CD14-positive monocyte (primary cell): ENCODE measurements around the gene TUBB6. TPM values are rescaled to one million over a fixed set of nuclear protein-coding genes. Genes with fewer than 3 reads are reported as not detected.

Experiments
- DNase-seq, 3 donors: peaks; one replicate each; pipeline ENCODE4 v3.0.0-alpha.2; 2011 to 2022
- H2AFZ ChIP-seq: 2 replicates; pipeline ENCODE4 v1.6.0; 2012; ENCODE audit warnings: mild to moderate bottlenecking, low read depth, low read length, inconsistent platforms; ENCODE audit not compliant: insufficient read depth, poor library complexity, severe bottlenecking
- H3K27ac ChIP-seq, 2 donors: 1 replicate in 1 of 2; 2 replicates in 1 of 2; pipeline ENCODE4 v1.5.1; 2012 to 2013; ENCODE audit warnings: low read length in 2 of 2, control low read depth in 1 of 2, inconsistent platforms in 1 of 2, low read depth in 1 of 2, mild to moderate bottlenecking in 1 of 2
- H3K27me3 ChIP-seq, 2 donors: one replicate each; pipeline versions ENCODE4 v1.6.0 to v1.6.1; 2011 to 2013; ENCODE audit warnings: low read length in 2 of 2; ENCODE audit not compliant: control insufficient read depth in 2 of 2, insufficient read depth in 2 of 2
- H3K36me3 ChIP-seq, 2 donors: replicated peaks in 1 of 2; 1 replicate in 1 of 2; 2 replicates in 1 of 2; pipeline versions ENCODE4 v1.5.1 to v1.6.1; 2012 to 2013; ENCODE audit warnings: low read length in 2 of 2, control low read depth in 1 of 2, inconsistent platforms in 1 of 2, mild to moderate bottlenecking in 1 of 2; ENCODE audit not compliant: insufficient read depth in 2 of 2, control insufficient read depth in 1 of 2
- H3K4me1 ChIP-seq, 2 donors: 1 replicate in 1 of 2; 2 replicates in 1 of 2; pipeline versions ENCODE4 v1.5.1 to v1.6.1; 2012 to 2013; ENCODE audit warnings: low read length in 2 of 2, control low read depth in 1 of 2, inconsistent platforms in 1 of 2, mild to moderate bottlenecking in 1 of 2, moderate library complexity in 1 of 2; ENCODE audit not compliant: insufficient read depth in 2 of 2, control insufficient read depth in 1 of 2
- H3K4me2 ChIP-seq: replicated peaks from 2 replicates; pipeline ENCODE3; 2012; ENCODE audit warnings: low read length, moderate library complexity, mild to moderate bottlenecking; ENCODE audit not compliant: poor library complexity, severe bottlenecking; ENCODE audit errors: extremely low read depth
- H3K4me3 ChIP-seq, 3 experiments: fragments of 200-600 bp in 1 of 3; sonication (generic) in 1 of 3; replicated peaks in 1 of 3; 1 replicate in 2 of 3; 2 replicates in 1 of 3; pipeline ENCODE4 v1.5.1; 2011 to 2013; ENCODE audit warnings: low read length in 3 of 3, mild to moderate bottlenecking in 3 of 3, control low read depth in 2 of 3, low read depth in 2 of 3, inconsistent platforms in 1 of 3, moderate library complexity in 1 of 3
- H3K79me2 ChIP-seq: 2 replicates; pipeline ENCODE4 v1.6.0; 2012; ENCODE audit warnings: mild to moderate bottlenecking, control low read depth, inconsistent platforms, low read length, moderate library complexity; ENCODE audit not compliant: insufficient read depth
- H3K9ac ChIP-seq: 2 replicates; pipeline ENCODE4 v1.6.0; 2017; ENCODE audit warnings: low read length, mild to moderate bottlenecking; ENCODE audit not compliant: insufficient read depth, poor library complexity, severe bottlenecking
- H3K9me3 ChIP-seq, 2 donors: replicated peaks in 1 of 2; 1 replicate in 1 of 2; 2 replicates in 1 of 2; pipeline versions ENCODE4 v1.5.1 to v1.6.1; 2012 to 2013; ENCODE audit warnings: low read length in 2 of 2, control low read depth in 1 of 2; ENCODE audit not compliant: control insufficient read depth in 1 of 2, insufficient read depth in 1 of 2
- H4K20me1 ChIP-seq: 2 replicates; pipeline ENCODE4 v1.6.0; 2012; ENCODE audit warnings: mild to moderate bottlenecking, low read length, control low read depth, moderate library complexity; ENCODE audit not compliant: insufficient read depth
- H3K27ac Mint-ChIP-seq, 7 donors: one replicate each; pipeline ENCODE4 v1.8.0; 2020; ENCODE audit warnings: mild to moderate bottlenecking in 7 of 7, mixed read lengths in 7 of 7, moderate library complexity in 6 of 7, inconsistent platforms in 2 of 7
- H3K27me3 Mint-ChIP-seq, 3 donors: one replicate each; pipeline ENCODE4 v1.8.0; 2021 to 2022; ENCODE audit warnings: low read depth in 3 of 3, mild to moderate bottlenecking in 3 of 3, mixed read lengths in 3 of 3, moderate library complexity in 3 of 3, inconsistent platforms in 1 of 3
- H3K36me3 Mint-ChIP-seq, 2 donors: one replicate each; pipeline ENCODE4 v1.8.0; 2020; ENCODE audit warnings: mixed read lengths in 2 of 2, inconsistent platforms in 1 of 2, mild to moderate bottlenecking in 1 of 2
- H3K4me1 Mint-ChIP-seq: one replicate; pipeline ENCODE4 v1.8.0; 2020; ENCODE audit warnings: mild to moderate bottlenecking, mixed read lengths
- H3K4me3 Mint-ChIP-seq, 2 donors: one replicate each; pipeline ENCODE4 v1.8.0; 2020; ENCODE audit warnings: mild to moderate bottlenecking in 2 of 2, mixed read lengths in 2 of 2, moderate library complexity in 1 of 2
- H3K9me3 Mint-ChIP-seq, 7 donors: one replicate each; pipeline ENCODE4 v1.8.0; 2020 to 2022; ENCODE audit warnings: mixed read lengths in 7 of 7, mild to moderate bottlenecking in 6 of 7, moderate library complexity in 6 of 7, inconsistent platforms in 2 of 7
- WGBS: methylation state at CpG from one replicate; pipeline ENCODE4 v1.1.5; 2013; ENCODE audit warnings: missing lambda C conversion rate; ENCODE audit not compliant: insufficient coverage; 5-methylcytosine and 5-hydroxymethylcytosine counted together
- intact Hi-C, 2 donors: fragments of 100-400 bp; cut with micrococcal nuclease; formaldehyde crosslinking; loops; one replicate each; pipeline versions ENCODE4 v1.15.0 to v1.15.1; 2023
- polyA plus RNA-seq, 3 donors: library from polyadenylated mRNA; depleted of rRNA in 1 of 3; unstranded in 2 of 3; stranded (reverse) in 1 of 3; fragments of 300-500 nt in 2 of 3; fragments of >200 nt in 1 of 3; fragmentation: Illumina TruSeq in 2 of 3; gene quantifications; 1 replicate in 2 of 3; 2 replicates in 1 of 3; pipeline ENCODE4 v1.2.3, GENCODE V29; 2012 to 2021
- TF ChIP-seq, protein P1 (sequence below): fragments of 200-600 bp; IDR thresholded peaks from one replicate; pipeline ENCODE4 v1.8.0; 2022; ENCODE audit warnings: antibody characterized with exemption, mild to moderate bottlenecking

Gene TUBB6
- polyA plus RNA-seq, 3 donors: 15.8 to 34.9 (median 27.6) TPM

- peaks cover 3 to 23% of the 10 kb centered on the region in 2 donors for H3K27me3 ChIP-seq
- H3K4me2 ChIP-seq: no peak overlapping the region
- H3K27ac Mint-ChIP-seq: no peak overlapping the region
- no peak overlapping the region for H3K4me3 Mint-ChIP-seq
- TF ChIP-seq, protein P1, sequence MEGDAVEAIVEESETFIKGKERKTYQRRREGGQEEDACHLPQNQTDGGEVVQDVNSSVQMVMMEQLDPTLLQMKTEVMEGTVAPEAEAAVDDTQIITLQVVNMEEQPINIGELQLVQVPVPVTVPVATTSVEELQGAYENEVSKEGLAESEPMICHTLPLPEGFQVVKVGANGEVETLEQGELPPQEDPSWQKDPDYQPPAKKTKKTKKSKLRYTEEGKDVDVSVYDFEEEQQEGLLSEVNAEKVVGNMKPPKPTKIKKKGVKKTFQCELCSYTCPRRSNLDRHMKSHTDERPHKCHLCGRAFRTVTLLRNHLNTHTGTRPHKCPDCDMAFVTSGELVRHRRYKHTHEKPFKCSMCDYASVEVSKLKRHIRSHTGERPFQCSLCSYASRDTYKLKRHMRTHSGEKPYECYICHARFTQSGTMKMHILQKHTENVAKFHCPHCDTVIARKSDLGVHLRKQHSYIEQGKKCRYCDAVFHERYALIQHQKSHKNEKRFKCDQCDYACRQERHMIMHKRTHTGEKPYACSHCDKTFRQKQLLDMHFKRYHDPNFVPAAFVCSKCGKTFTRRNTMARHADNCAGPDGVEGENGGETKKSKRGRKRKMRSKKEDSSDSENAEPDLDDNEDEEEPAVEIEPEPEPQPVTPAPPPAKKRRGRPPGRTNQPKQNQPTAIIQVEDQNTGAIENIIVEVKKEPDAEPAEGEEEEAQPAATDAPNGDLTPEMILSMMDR: no peak
- H3K9ac ChIP-seq: no peak overlapping the region
- H3K4me1 ChIP-seq: peaks cover 0 to 2% of the 10 kb centered on the region in 2 donors
- peaks cover 9 to 31% (median 19%) of the 10 kb centered on the region in 3 donors for H3K27me3 Mint-ChIP-seq
- no peaks in the 10 kb centered on the region for H3K36me3 Mint-ChIP-seq
- WGBS: no CpG with 5 or more reads among the region's 1 CpG
- H3K79me2 ChIP-seq: no peaks in the 10 kb centered on the region
- H3K27ac ChIP-seq: no peak overlapping the region
- H3K4me1 Mint-ChIP-seq: peaks cover 9% of the 10 kb centered on the region
- DNase-seq: no peak
- intact Hi-C loops: no loop called here
- H3K36me3 ChIP-seq: no peaks in the 10 kb centered on the region
- no peaks in the 10 kb centered on the region for H4K20me1 ChIP-seq
- H2AFZ ChIP-seq: no peak overlapping the region
- H3K4me3 ChIP-seq: no peak overlapping the region
- peaks cover 0 to 2% (median 0%) of the 10 kb centered on the region in 7 donors for H3K9me3 Mint-ChIP-seq
- no peaks in the 10 kb centered on the region for H3K9me3 ChIP-seq
Observed at GRCh38 chr18:12281861-12282260, 26.2 kb upstream of the TUBB6 start.

- 84% methylated on average over 5 of the region's 9 CpGs for WGBS
- Mint-ChIP-seq H3K27ac (no peak overlapping the region), H3K4me1 (peaks cover 10% of the 10 kb centered on the region), H3K9me3 (peaks cover 0 to 3% (median 0%) of the 10 kb centered on the region in 7 donors), H3K36me3 (no peaks in the 10 kb centered on the region), H3K27me3 (peaks cover 16 to 38% (median 26%) of the 10 kb centered on the region in 3 donors), H3K4me3 (peak overlapping the region in 1 of 2 donors; percentile 9)
- H3K9ac ChIP-seq: no peak overlapping the region
- H3K9me3 ChIP-seq: no peaks in the 10 kb centered on the region
- peaks cover 10 to 30% of the 10 kb centered on the region in 2 donors for H3K27me3 ChIP-seq
- no peak overlapping the region for H2AFZ ChIP-seq
- intact Hi-C loops: no loop called here
- H3K4me2 ChIP-seq: no peak overlapping the region
- DNase-seq: no peak
- no peaks in the 10 kb centered on the region for H3K79me2 ChIP-seq
- no peak overlapping the region for H3K27ac ChIP-seq
- peaks cover 3 to 4% of the 10 kb centered on the region in 2 donors for H3K4me1 ChIP-seq
- TF ChIP-seq, protein P1: no peak
- H3K36me3 ChIP-seq: no peaks in the 10 kb centered on the region
- no peak overlapping the region for H3K4me3 ChIP-seq
- no peaks in the 10 kb centered on the region for H4K20me1 ChIP-seq
Observed at GRCh38 chr18:12282442-12283039, 25.5 kb upstream of the TUBB6 start.
